ENCODE measurements around the gene ANKRD66.
"Not testable (repeated sequence)": the region's sequence is repeated elsewhere in the genome, so short reads cannot be mapped to it uniquely, and the experiment has no call there.

Gene ANKRD66

GRCh38 chr6:46756469-46757213, 9.9 kb downstream of the ANKRD66 start:
- DNase-seq = no peak

- no peak for DNase-seq
Observed at GRCh38 chr6:46757214-46757596, 10.5 kb downstream of the ANKRD66 start.

- no peak for DNase-seq
Observed at GRCh38 chr6:46758960-46759753, 12.4 kb downstream of the ANKRD66 start.

- DNase-seq = no peak
Observed at GRCh38 chr6:46760925-46761324, 14.2 kb downstream of the ANKRD66 start.

- DNase-seq = no peak
Observed at GRCh38 chr6:46763466-46763865, 16.7 kb downstream of the ANKRD66 start.

GRCh38 chr6:46764280-46764679, 17.5 kb downstream of the ANKRD66 start:
- not testable (repeated sequence) for DNase-seq

GRCh38 chr6:46764961-46765360, 18.2 kb downstream of the ANKRD66 start:
- DNase-seq = no peak

GRCh38 chr6:46772016-46772415, 25.3 kb downstream of the ANKRD66 start:
- no peak for DNase-seq

- no peak for DNase-seq
Observed at GRCh38 chr6:46772762-46773161, 26.0 kb downstream of the ANKRD66 start.

GRCh38 chr6:46773201-46773855, 26.6 kb downstream of the ANKRD66 start:
- no peak for DNase-seq

GRCh38 chr6:46774736-46775135, 28.0 kb downstream of the ANKRD66 start:
- DNase-seq = not testable (repeated sequence)

- no peak for DNase-seq
Observed at GRCh38 chr6:46776070-46776712, 29.5 kb downstream of the ANKRD66 start.

GRCh38 chr6:46777476-46778346, 31.0 kb downstream of the ANKRD66 start:
- DNase-seq = no peak

- peak; percentile 53 to 61 for DNase-seq
Observed at GRCh38 chr6:46781478-46782378, 35.0 kb downstream of the ANKRD66 start.

GRCh38 chr6:46784535-46784934, 37.8 kb downstream of the ANKRD66 start:
- DNase-seq = no peak

- DNase-seq = no peak
Observed at GRCh38 chr6:46787871-46788540, 41.3 kb downstream of the ANKRD66 start.

GRCh38 chr6:46788791-46789190, 42.1 kb downstream of the ANKRD66 start:
- no peak for DNase-seq

GRCh38 chr6:46789434-46790354, 43.0 kb downstream of the ANKRD66 start:
- DNase-seq = no peak

GRCh38 chr6:46790355-46790874, 43.7 kb downstream of the ANKRD66 start:
- DNase-seq = no peak
